Right lobe of liver (tissue), 6 donors: ENCODE measurements around the gene CPED1. TPM values are rescaled to one million over a fixed set of nuclear protein-coding genes. Genes with fewer than 3 reads are reported as not detected.
A peak's percentile ranks its signal among the peaks of the same experiment; 100 is the strongest.

Experiments
- ATAC-seq, 4 donors: fragments of 200-7000 bp; cut with Tn5 transposase; one replicate each; pipeline ENCODE4 v1.9.1; 2020; ENCODE audit warnings: mild to moderate bottlenecking in 4 of 4, moderate library complexity in 4 of 4
- DNase-seq, 3 donors: peaks; one replicate each; pipeline ENCODE4 v3.0.0-alpha.2; 2020
- H3K27ac ChIP-seq, 3 donors: fragments of 200-600 bp; one replicate each; pipeline ENCODE4 v1.8.0; 2022
- H3K27me3 ChIP-seq, 2 donors: fragments of 200-600 bp; one replicate each; pipeline ENCODE4 v1.8.0; 2022
- H3K36me3 ChIP-seq, 4 donors: fragments of 200-600 bp; sonication (generic) in 1 of 4; one replicate each; pipeline versions ENCODE4 v1.5.1 to v1.8.0; 2017 to 2022; ENCODE audit warnings: control low read depth in 1 of 4
- H3K4me1 ChIP-seq, 4 donors: fragments of 200-600 bp; sonication (generic) in 1 of 4; one replicate each; pipeline versions ENCODE4 v1.5.1 to v1.8.0; 2017 to 2022; ENCODE audit warnings: control low read depth in 1 of 4
- H3K4me3 ChIP-seq, 3 donors: fragments of 200-600 bp; one replicate each; pipeline ENCODE4 v1.8.0; 2022
- H3K9me3 ChIP-seq, 4 donors: fragments of 200-600 bp; sonication (generic) in 1 of 4; one replicate each; pipeline versions ENCODE4 v1.5.1 to v1.8.0; 2017 to 2022; ENCODE audit warnings: control low read depth in 1 of 4
- CTCF ChIP-seq, 4 donors: fragments of 200-600 bp in 3 of 4; fragments of 450-650 bp in 1 of 4; IDR thresholded peaks; one replicate each; pipeline versions ENCODE4 v1.5.1 to v1.8.0; 2016 to 2022; ENCODE audit warnings: antibody characterized with exemption in 4 of 4, mild to moderate bottlenecking in 2 of 4
- POLR2A ChIP-seq: fragments of 450-650 bp; IDR thresholded peaks from one replicate; pipeline ENCODE4 v1.6.1; 2017; ENCODE audit warnings: antibody characterized with exemption, mild to moderate bottlenecking
- WGBS: methylation state at CpG from one replicate; pipeline ENCODE4 v1.1.6; 2018; ENCODE audit warnings: low coverage, low lambda C conversion rate; ENCODE audit not compliant: insufficient coverage; ENCODE audit errors: missing lambda C conversion rate; 5-methylcytosine and 5-hydroxymethylcytosine counted together
- intact Hi-C, 2 donors: fragments of 100-400 bp; cut with DNase I; formaldehyde crosslinking; loops; one replicate each; pipeline versions ENCODE4 v1.11.2 to v1.14.1; 2022
- total RNA-seq, 6 experiments: library from RNA; depleted of rRNA in 2 of 6; stranded (reverse); fragments of >200 nt in 2 of 6; fragmentation: NEBNext Ultra II Directional in 3 of 6; extraction: Animal tissue kit (Norgen Biotek cat#: 25700) in 3 of 6; gene quantifications; one replicate each; pipeline versions ENCODE4 v1.1.0 to v1.2.4, GENCODE V29; 2016 to 2023
- donor health status: DM: no; HTN: yes; CAD: no.
- donor health status: DM: no; HTN: no; CAD: no.
- donor health status: DM: no; HTN: no; CAD: no.
- donor health status: DM: no; HTN: yes; CAD: no.
- donor health status: DM: no; HTN: yes; CAD: no.

CPED1 gene
- total RNA-seq, 6 experiments from 2014 or later, result 24.3 to 45.8 (median 34.9) TPM

- intact Hi-C loops, result no loop called here
- Histone ChIP-seq H3K27ac (peak overlapping the region in 2 of 3 donors; percentile 98 to 100), H3K4me3 (peak overlapping the region; percentile 46 to 62 (median 57)), H3K4me1 (peaks cover 0 to 16% (median 3%) of the 10 kb centered on the region in 4 donors), H3K27me3 (no peaks in the 10 kb centered on the region), H3K36me3 (no peaks in the 10 kb centered on the region), H3K9me3 (no peaks in the 10 kb centered on the region)
- TF ChIP-seq POLR2A (no peak), CTCF (IDR thresholded peaks at IDR 0.05) (no peak)
- ATAC-seq, result no peak
- no peak for DNase-seq
These were observed 3.9 kb downstream of the CPED1 start for GRCh38 chr7:120992272-120992964.

GRCh38 chr7:120992965-120993494 lies 4.5 kb downstream of the CPED1 start:
- Histone ChIP-seq H3K27me3 (no peaks in the 10 kb centered on the region), H3K36me3 (no peaks in the 10 kb centered on the region), H3K27ac (peak overlapping the region in 1 of 3 donors; percentile 98), H3K4me3 (no peak overlapping the region), H3K4me1 (peaks cover 0 to 16% (median 3%) of the 10 kb centered on the region in 4 donors), H3K9me3 (no peaks in the 10 kb centered on the region)
- DNase-seq (no peak), ATAC-seq (no peak)
- intact Hi-C loops, result no loop called here
- TF ChIP-seq POLR2A, result no peak
- TF ChIP-seq CTCF (IDR thresholded peaks at IDR 0.05), result no peak

GRCh38 chr7:120993553-120994191 lies 5.2 kb downstream of the CPED1 start:
- peaks cover 0 to 16% (median 3%) of the 10 kb centered on the region in 4 donors for H3K4me1 ChIP-seq
- TF ChIP-seq POLR2A (no peak), CTCF (IDR thresholded peaks at IDR 0.05) (no peak)
- no peaks in the 10 kb centered on the region for H3K9me3 ChIP-seq
- WGBS, result 79% methylated on average over 3 of the region's 5 CpGs
- H3K27me3 ChIP-seq, result no peaks in the 10 kb centered on the region
- DNase-seq, result no peak
- H3K36me3 ChIP-seq, result no peaks in the 10 kb centered on the region
- H3K4me3 ChIP-seq, result no peak overlapping the region
- intact Hi-C loops, result no loop called here
- peak in 1 of 4 donors; percentile 8 for ATAC-seq
- H3K27ac ChIP-seq, result peak overlapping the region in 1 of 3 donors; percentile 24

GRCh38 chr7:120994512-120995410 lies 6.2 kb downstream of the CPED1 start:
- Histone ChIP-seq H3K4me3 (no peak overlapping the region), H3K36me3 (no peaks in the 10 kb centered on the region), H3K9me3 (no peaks in the 10 kb centered on the region), H3K27ac (no peak overlapping the region), H3K27me3 (no peaks in the 10 kb centered on the region), H3K4me1 (peaks cover 0 to 23% (median 6%) of the 10 kb centered on the region in 4 donors)
- 69% methylated on average over 5 of the region's 5 CpGs for WGBS
- intact Hi-C loops, result no loop called here
- DNase-seq (no peak), ATAC-seq (no peak)
- TF ChIP-seq POLR2A (no peak), CTCF (IDR thresholded peaks at IDR 0.05) (no peak)
